DND-41 (cell line): Measurements from ENCODE around the gene FBRSL1.

Experiments
- EZH2 ChIP-seq: IDR thresholded peaks from 3 replicates; pipeline ENCODE4 v1.6.1; 2012; ENCODE audit warnings: borderline replicate concordance, low read depth, mild to moderate bottlenecking, moderate library complexity, low read length, inconsistent platforms; ENCODE audit not compliant: severe bottlenecking
- TF ChIP-seq, protein P1 (sequence below): IDR thresholded peaks from 2 replicates; pipeline ENCODE4 v1.5.1; 2012; ENCODE audit warnings: borderline replicate concordance, low read length, moderate library complexity, mild to moderate bottlenecking; ENCODE audit not compliant: poor library complexity, severe bottlenecking; ENCODE audit errors: extremely low read depth

DNA sequence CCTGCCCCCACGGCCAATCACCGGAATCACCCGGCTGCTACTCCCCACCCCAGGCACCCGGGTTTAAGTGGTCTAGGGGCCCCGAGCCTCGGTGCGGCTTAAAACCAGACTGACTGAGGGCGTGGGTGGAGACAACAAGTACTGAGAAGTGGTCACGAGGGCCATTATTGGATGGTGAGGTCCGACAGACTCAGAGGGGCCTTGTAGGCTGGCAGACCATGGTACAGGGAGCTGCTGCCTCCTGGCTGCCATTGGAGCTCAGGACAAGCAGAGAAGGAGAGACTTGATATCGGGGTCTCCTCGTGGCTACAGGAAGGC, 54.1 kb downstream of the FBRSL1 start:
- TF ChIP-seq EZH2 = no peak
- TF ChIP-seq, protein P1, sequence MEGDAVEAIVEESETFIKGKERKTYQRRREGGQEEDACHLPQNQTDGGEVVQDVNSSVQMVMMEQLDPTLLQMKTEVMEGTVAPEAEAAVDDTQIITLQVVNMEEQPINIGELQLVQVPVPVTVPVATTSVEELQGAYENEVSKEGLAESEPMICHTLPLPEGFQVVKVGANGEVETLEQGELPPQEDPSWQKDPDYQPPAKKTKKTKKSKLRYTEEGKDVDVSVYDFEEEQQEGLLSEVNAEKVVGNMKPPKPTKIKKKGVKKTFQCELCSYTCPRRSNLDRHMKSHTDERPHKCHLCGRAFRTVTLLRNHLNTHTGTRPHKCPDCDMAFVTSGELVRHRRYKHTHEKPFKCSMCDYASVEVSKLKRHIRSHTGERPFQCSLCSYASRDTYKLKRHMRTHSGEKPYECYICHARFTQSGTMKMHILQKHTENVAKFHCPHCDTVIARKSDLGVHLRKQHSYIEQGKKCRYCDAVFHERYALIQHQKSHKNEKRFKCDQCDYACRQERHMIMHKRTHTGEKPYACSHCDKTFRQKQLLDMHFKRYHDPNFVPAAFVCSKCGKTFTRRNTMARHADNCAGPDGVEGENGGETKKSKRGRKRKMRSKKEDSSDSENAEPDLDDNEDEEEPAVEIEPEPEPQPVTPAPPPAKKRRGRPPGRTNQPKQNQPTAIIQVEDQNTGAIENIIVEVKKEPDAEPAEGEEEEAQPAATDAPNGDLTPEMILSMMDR = no peak
